GM13977 (cell line): Measurements from ENCODE around the gene METTL6.

Experiments used
- DNase-seq: peaks from one replicate; pipeline ENCODE4 v3.0.0; 2012; ENCODE audit warnings: low spot score
- CTCF ChIP-seq: IDR thresholded peaks from 2 replicates; pipeline ENCODE4 v1.5.1; 2012; ENCODE audit warnings: mild to moderate bottlenecking, control low read depth; ENCODE audit not compliant: insufficient read depth; ENCODE audit errors: extremely low read depth, missing control alignments
- in situ Hi-C: fragments of 300-500 bp; cut with MboI; formaldehyde crosslinking; loops from one replicate; pipeline ENCODE4 v1.12.0; 2022; ENCODE audit warnings: low sequenced_read_pairs, low pct_unique_long_range_greater_than_20kb, mixed read lengths, inconsistent platforms; ENCODE audit not compliant: unreplicated experiment

Gene METTL6

GRCh38 chr3:15427182-15427880 is at the start of gene METTL6, which contains the start of gene EAF1:
Gene METTL6, minus strand, starts transcription at chr3:15427544. Its CDS starts 1,033 bp downstream, at chr3:15426511.
Gene EAF1, plus strand, starts transcription at chr3:15427598. Its CDS starts 182 bp downstream, at chr3:15427780.
- in situ Hi-C loops: loop anchor here (25.0 kb wide), 1 partner anchor 385 kb away; no protein-coding TSS in a partner anchor
- no peak for TF ChIP-seq CTCF
- DNase-seq: peak; percentile 87

GRCh38 chr3:15476378-15476777 is 49.0 kb upstream of the METTL6 start:
- DNase-seq: no peak
- no peak for TF ChIP-seq CTCF
- in situ Hi-C loops: no loop called here

- TF ChIP-seq CTCF: no peak
- in situ Hi-C loops: no loop called here
- DNase-seq: no peak
Measured at GRCh38 chr3:15475161-15475560, 47.8 kb upstream of the METTL6 start.

- no peak for DNase-seq
- in situ Hi-C loops: no loop called here
- TF ChIP-seq CTCF: no peak
Measured at GRCh38 chr3:15471861-15472260, 44.5 kb upstream of the METTL6 start.

- no peak for TF ChIP-seq CTCF
- in situ Hi-C loops: no loop called here
- DNase-seq: no peak
Measured at GRCh38 chr3:15470849-15471248, 43.5 kb upstream of the METTL6 start.

- in situ Hi-C loops: no loop called here
- no peak for TF ChIP-seq CTCF
- DNase-seq: no peak
Measured at GRCh38 chr3:15470261-15470660, 42.9 kb upstream of the METTL6 start.
